ENCODE results near the gene MAD1L1.

Gene MAD1L1

DNA sequence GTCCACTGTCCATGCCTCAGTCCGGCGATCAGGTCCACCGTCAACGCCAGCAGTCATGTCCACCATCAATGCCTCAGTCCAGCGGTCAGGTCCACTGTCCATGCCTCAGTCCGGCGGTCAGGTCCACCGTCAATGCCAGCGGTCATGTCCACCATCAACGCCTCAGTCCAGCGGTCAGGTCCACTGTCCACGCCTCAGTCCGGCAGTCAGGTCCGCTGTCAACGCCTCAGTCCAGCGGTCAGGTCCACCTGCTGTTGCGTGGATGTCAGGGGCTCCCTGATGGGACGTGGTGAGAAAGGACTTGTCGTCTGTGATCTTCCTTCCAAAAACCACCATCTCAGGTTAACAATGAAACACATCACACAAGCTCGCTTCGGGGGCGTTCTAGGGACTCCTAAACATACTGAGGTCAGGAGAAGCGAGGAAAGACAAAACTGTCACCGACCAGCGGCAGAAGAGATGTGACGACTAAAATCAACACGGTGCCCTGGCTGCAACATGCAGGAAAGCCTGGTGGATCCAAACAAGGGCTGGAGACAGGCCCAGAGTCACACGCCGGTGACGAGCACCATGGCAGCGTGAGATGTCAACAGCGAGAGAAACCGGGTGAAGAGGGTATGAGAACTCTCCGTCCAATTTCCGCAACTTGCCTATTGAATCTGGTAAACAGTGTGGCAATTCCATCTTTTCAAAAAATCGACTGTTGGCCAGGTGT lies 264.2 kb downstream of the MAD1L1 start:
- DNase-seq (ENCODE audit: low spot score): no peak
- no peak overlapping the region for H3K27ac ChIP-seq
- ChIA-PET POLR2A (ENCODE audit: low non-redundant PET) (no interaction called here), CTCF (no interaction called here)
- TF ChIP-seq, protein P1, sequence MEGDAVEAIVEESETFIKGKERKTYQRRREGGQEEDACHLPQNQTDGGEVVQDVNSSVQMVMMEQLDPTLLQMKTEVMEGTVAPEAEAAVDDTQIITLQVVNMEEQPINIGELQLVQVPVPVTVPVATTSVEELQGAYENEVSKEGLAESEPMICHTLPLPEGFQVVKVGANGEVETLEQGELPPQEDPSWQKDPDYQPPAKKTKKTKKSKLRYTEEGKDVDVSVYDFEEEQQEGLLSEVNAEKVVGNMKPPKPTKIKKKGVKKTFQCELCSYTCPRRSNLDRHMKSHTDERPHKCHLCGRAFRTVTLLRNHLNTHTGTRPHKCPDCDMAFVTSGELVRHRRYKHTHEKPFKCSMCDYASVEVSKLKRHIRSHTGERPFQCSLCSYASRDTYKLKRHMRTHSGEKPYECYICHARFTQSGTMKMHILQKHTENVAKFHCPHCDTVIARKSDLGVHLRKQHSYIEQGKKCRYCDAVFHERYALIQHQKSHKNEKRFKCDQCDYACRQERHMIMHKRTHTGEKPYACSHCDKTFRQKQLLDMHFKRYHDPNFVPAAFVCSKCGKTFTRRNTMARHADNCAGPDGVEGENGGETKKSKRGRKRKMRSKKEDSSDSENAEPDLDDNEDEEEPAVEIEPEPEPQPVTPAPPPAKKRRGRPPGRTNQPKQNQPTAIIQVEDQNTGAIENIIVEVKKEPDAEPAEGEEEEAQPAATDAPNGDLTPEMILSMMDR (conservative IDR thresholded peaks at IDR 0.05; ENCODE audit: low read depth): no peak

DNA sequence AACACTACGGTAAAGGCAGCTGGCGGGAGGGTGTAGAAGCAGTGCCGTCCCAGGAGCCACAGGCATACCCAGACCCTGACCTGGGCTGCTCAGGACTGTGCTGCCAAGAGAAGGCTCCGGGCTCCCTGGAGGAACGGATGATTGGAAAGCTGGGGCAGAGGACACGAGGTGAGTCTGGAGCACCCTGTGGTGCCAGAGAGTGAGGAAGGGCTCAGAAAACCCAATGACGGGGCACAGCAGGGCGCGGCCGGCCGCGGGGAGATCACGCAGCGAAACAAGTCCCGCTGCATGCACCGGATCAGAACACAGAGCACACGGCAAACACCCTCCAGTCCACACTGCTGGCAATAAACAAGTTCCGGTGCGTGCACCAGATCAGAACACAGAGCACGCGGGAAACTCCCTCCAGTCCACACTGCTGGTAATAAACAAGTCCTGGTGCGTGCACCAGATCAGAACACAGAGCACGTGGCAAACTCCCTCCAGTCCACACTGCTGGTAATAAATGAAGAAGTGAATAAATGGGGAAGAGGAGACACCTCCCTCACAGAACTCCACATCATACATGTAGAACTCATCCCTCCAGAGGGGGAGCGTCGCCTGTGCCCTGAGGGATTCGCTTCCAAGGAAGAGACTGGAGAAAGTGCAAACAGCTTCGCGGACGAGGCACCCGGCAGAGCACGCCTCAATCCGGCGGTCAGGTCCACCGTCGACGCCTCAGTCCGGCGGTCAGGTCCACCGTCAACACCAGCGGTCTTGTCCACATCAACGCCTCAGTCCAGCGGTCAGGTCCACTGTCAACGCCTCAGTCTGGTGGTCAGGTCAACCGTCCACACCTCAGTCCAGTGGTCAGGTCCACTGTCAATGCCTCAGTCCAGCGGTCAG lies 265.0 kb downstream of the MAD1L1 start:
- TF ChIP-seq, protein P1 (conservative IDR thresholded peaks at IDR 0.05; ENCODE audit: low read depth): no peak
- CTCF ChIA-PET: no interaction called here
- no peak for DNase-seq (ENCODE audit: low spot score)
- POLR2A ChIA-PET (ENCODE audit: low non-redundant PET): no interaction called here
- H3K27ac ChIP-seq: no peak overlapping the region

DNA sequence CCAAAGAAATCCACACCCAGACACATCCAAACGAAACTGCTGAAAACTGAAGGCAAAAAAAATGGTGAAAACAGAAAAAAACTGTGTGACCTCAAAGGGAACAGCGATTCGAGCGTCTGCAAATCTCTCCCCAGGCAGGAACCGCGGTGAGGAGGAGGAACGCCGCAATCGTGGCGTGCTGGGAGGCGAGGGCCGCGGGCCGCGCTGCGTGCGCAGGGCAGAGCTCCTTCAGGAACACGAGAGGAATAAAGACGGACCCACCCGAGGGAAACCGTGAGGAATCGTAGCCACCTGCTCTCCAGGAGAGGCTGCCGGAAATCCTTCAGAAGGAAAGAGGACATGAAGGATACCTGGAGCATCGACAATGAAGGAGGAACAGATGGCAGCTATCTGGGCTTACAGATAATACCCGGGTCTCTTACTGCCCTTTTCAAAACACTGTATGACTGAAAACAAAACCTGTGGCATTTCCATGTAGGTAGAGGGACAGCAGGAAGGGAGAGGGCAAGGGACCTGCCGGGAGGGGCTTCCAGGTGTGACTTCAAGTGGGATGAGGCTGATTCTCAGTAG lies 266.0 kb downstream of the MAD1L1 start:
- TF ChIP-seq, protein P1 (conservative IDR thresholded peaks at IDR 0.05; ENCODE audit: low read depth): no peak

DNA sequence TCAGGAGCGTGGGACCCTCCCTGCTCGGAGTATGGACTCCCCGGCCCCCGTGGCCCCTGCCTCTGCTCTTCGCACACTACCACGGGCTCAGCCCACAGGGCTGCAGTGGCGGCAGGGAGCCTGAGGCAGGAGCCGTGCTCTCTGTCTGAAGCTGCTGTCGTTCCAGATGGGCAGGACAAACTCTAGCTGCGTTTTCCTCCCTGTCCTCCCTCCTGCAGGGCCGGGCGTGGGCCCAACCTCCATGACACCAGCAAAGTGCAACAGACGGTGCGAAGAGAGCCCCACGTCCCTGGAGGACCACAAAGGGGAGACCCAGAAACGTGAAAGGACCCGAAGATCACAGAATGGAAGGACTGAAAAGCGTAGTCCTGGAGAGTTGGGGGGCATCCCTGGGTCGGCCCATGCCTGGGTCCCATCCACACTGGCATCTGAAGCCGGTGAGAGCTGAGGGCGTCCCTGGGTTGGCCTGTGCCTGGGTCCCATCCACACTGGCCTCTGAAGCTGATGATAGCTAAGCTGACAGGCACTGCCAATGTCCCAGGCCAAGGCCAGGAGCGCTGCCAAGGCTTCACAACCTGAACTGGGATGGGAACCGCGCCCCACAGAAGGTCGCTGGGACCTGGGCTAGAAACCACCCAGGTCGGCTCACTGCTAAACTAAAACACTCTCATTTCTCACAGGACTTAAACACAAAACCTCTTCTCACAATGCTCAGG lies 267.0 kb downstream of the MAD1L1 start:
- H3K27ac ChIP-seq: no peak overlapping the region
- ChIA-PET CTCF (no interaction called here), POLR2A (ENCODE audit: low non-redundant PET) (no interaction called here)
- TF ChIP-seq, protein P1 (conservative IDR thresholded peaks at IDR 0.05; ENCODE audit: low read depth): no peak
- no peak for DNase-seq (ENCODE audit: low spot score)

More for the DNA sequence above, 266.0 kb downstream of the MAD1L1 start:
- H3K27ac ChIP-seq: no peak overlapping the region
- no peak for DNase-seq (ENCODE audit: low spot score)
- ChIA-PET CTCF (no interaction called here), POLR2A (ENCODE audit: low non-redundant PET) (no interaction called here)

DNA sequence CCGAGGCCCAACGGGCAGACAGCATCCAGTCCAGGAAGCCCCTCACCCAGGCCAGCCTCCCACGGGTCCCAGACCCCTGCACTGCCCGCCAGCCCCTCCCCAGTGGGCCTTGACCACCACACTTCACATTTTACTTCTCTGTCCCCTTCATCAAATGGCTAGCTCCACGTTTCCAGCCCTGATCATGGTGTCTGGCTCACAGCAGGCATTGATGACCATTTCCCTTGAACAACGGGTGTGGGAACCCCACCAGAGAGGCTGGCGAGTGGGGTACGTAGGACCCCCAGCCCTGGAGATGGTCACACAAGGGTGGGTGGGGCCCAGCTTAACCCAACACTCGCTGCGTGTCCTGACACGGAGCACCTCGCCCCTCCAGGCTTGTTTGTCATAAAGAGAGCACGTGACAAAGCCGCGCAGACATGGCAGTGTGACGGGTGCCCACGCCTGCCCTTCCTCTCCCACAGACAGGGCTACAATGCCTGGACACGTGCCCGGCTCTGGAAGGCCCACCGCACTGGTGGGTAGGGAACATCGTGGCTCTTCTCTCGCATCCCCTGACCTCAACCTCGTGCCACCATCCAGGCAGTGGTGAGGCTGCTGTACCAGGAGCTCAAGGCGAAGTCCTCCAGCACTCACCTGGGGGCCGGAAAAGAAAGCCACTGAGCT lies 267.7 kb downstream of the MAD1L1 start:
- TF ChIP-seq, protein P1 (conservative IDR thresholded peaks at IDR 0.05; ENCODE audit: low read depth): no peak
- H3K27ac ChIP-seq: no peak overlapping the region
- POLR2A ChIA-PET (ENCODE audit: low non-redundant PET): no interaction called here
- CTCF ChIA-PET: no interaction called here
- no peak for DNase-seq (ENCODE audit: low spot score)

Measured in RWPE1 (cell line).